Kidney epithelial cell (primary cell): ENCODE data around the gene BEX2. TPM values are rescaled to one million over a fixed set of nuclear protein-coding genes. Genes with fewer than 3 reads are reported as not detected.

Experiments
- DNase-seq: peaks from one replicate; pipeline ENCODE4 v3.0.0-alpha.2; 2010; ENCODE audit warnings: low read depth
- H3K27me3 ChIP-seq: 2 replicates; pipeline ENCODE4 v1.6.0; 2011; ENCODE audit warnings: low read length; ENCODE audit not compliant: control insufficient read depth, insufficient read depth
- H3K36me3 ChIP-seq: 2 replicates; pipeline ENCODE4 v1.5.1; 2011; ENCODE audit warnings: low read length; ENCODE audit not compliant: control insufficient read depth, insufficient read depth
- H3K4me3 ChIP-seq: 2 replicates; pipeline ENCODE4 v1.5.1; 2011; ENCODE audit warnings: low read depth, mild to moderate bottlenecking, control low read depth, low read length
- CTCF ChIP-seq: IDR thresholded peaks from 2 replicates; pipeline ENCODE4 v1.5.1; 2011; ENCODE audit warnings: mild to moderate bottlenecking, moderate library complexity, low read length, control low read depth, inconsistent platforms; ENCODE audit not compliant: insufficient read depth, poor library complexity, severe bottlenecking
- total RNA-seq: library from RNA; depleted of rRNA; stranded (reverse); fragments of >200 nt; gene quantifications from 2 replicates; pipeline ENCODE4 v1.2.3, GENCODE V29; 2015

The BEX2 gene
- total RNA-seq, 1 donor from 2014 or later, result 81.3 TPM

GRCh38 chrX:103279624-103280023 lies 31.2 kb downstream of the BEX2 start:
- Histone ChIP-seq H3K4me3 (no peak overlapping the region), H3K27me3 (peaks cover 19% of the 10 kb centered on the region), H3K36me3 (no peaks in the 10 kb centered on the region)
- DNase-seq, result no peak
- TF ChIP-seq CTCF, result no peak

- no peak for TF ChIP-seq CTCF
- Histone ChIP-seq H3K4me3 (no peak within 1 kb of the TSS), H3K36me3 (no peaks in the 10 kb centered on the region), H3K27me3 (peaks cover 22% of the 10 kb centered on the region)
- no peak for DNase-seq
Observed at GRCh38 chrX:103276581-103277002, 34.2 kb downstream of the BEX2 start, which contains the start of gene TCEAL5. TCEAL5 (minus strand) TSS chrX:103276750; CDS start chrX:103274563, 2,187 bp downstream.

GRCh38 chrX:103275947-103276567 lies 34.7 kb downstream of the BEX2 start:
- Histone ChIP-seq H3K4me3 (no peak overlapping the region), H3K27me3 (peaks cover 22% of the 10 kb centered on the region), H3K36me3 (no peaks in the 10 kb centered on the region)
- DNase-seq, result no peak
- TF ChIP-seq CTCF, result no peak

GRCh38 chrX:103274284-103274683 lies 36.5 kb downstream of the BEX2 start:
- no peak for TF ChIP-seq CTCF
- peaks cover 22% of the 10 kb centered on the region for H3K27me3 ChIP-seq
- H3K36me3 ChIP-seq, result no peaks in the 10 kb centered on the region

More at GRCh38 chrX:103274284-103274683, 36.5 kb downstream of the BEX2 start:
- DNase-seq, result no peak
- no peak overlapping the region for H3K4me3 ChIP-seq

Other genes starting within 250 kb of the BEX2 start
- 27.9 and 40.2 TPM in 2 replicates for gene BEX1, start 246.8 kb downstream of the BEX2 start, total RNA-seq
- gene NXF3, start 217.8 kb downstream of the BEX2 start, total RNA-seq, result not detected in 2 replicates
- 80.8 and 84.0 TPM in 2 replicates for gene BEX4, start 95.9 kb downstream of the BEX2 start, total RNA-seq
- gene TCEAL8, start 55.8 kb downstream of the BEX2 start, total RNA-seq, result 89.6 and 91.3 TPM in 2 replicates
- gene TCEAL5, start 34.2 kb downstream of the BEX2 start, total RNA-seq, result 0.21 TPM in 1 of 2 replicates, not detected in the other
- gene TCEAL7, start 19.2 kb upstream of the BEX2 start, total RNA-seq, result 23.1 and 40.1 TPM in 2 replicates
- 99.1 and 154 TPM in 2 replicates for gene TCEAL9, start 45.5 kb upstream of the BEX2 start, total RNA-seq
- 143 and 164 TPM in 2 replicates for gene BEX3, start 65.5 kb upstream of the BEX2 start, total RNA-seq
- 0.13 TPM in 1 of 2 replicates, not detected in the other for gene RAB40A, start 208.5 kb upstream of the BEX2 start, total RNA-seq